Aorta (tissue), 5 donors: ENCODE data around the gene BMI1. TPM values are rescaled to one million over a fixed set of nuclear protein-coding genes. Genes with fewer than 3 reads are reported as not detected.
A peak's percentile ranks its signal among the peaks of the same experiment; 100 is the strongest.

Experiments
- ATAC-seq: fragments of 200-7000 bp; cut with Tn5 transposase; one replicate; pipeline ENCODE4 v1.9.1; 2022; ENCODE audit warnings: moderate library complexity; ENCODE audit not compliant: low FRiP score
- DNase-seq, 2 donors: peaks; one replicate each; pipeline ENCODE4 v3.0.0-alpha.2; 2020
- H3K27ac ChIP-seq, 2 donors: one replicate each; pipeline ENCODE4 v1.5.1; 2013; ENCODE audit warnings: low read length in 2 of 2, mild to moderate bottlenecking in 2 of 2, moderate library complexity in 2 of 2, control low read depth in 1 of 2, inconsistent platforms in 1 of 2, low read depth in 1 of 2
- H3K27me3 ChIP-seq, 2 donors: one replicate each; pipeline ENCODE4 v1.6.1; 2013; ENCODE audit warnings: control low read depth in 1 of 2, low read length in 1 of 2, mild to moderate bottlenecking in 1 of 2, moderate library complexity in 1 of 2; ENCODE audit not compliant: insufficient read depth in 2 of 2, control insufficient read depth in 1 of 2
- H3K36me3 ChIP-seq, 2 donors: one replicate each; pipeline ENCODE4 v1.6.1; 2013; ENCODE audit warnings: control low read depth in 1 of 2, low read length in 1 of 2, mild to moderate bottlenecking in 1 of 2; ENCODE audit not compliant: insufficient read depth in 2 of 2, control insufficient read depth in 1 of 2
- H3K4me1 ChIP-seq, 2 donors: one replicate each; pipeline ENCODE4 v1.6.1; 2013; ENCODE audit warnings: low read length in 2 of 2, control low read depth in 1 of 2, mild to moderate bottlenecking in 1 of 2, moderate library complexity in 1 of 2; ENCODE audit not compliant: insufficient read depth in 2 of 2, control insufficient read depth in 1 of 2
- H3K4me3 ChIP-seq, 2 donors: one replicate each; pipeline ENCODE4 v1.5.1; 2013; ENCODE audit warnings: low read length in 2 of 2, control low read depth in 1 of 2, mild to moderate bottlenecking in 1 of 2
- H3K9me3 ChIP-seq: one replicate; pipeline ENCODE4 v1.6.1; 2013; ENCODE audit warnings: mild to moderate bottlenecking, low read length; ENCODE audit not compliant: control insufficient read depth
- WGBS, 2 donors: extraction: QIAGEN DNeasy Blood & Tissue Kit; methylation state at CpG; one replicate each; pipeline ENCODE4 v1.1.7; 2013; 5-methylcytosine and 5-hydroxymethylcytosine counted together
- intact Hi-C, 2 donors: fragments of 100-400 bp; cut with DNase I; formaldehyde crosslinking; loops; one replicate each; pipeline versions ENCODE4 v1.14.2 to v1.15.0; 2022
- polyA plus RNA-seq, 2 donors: library from polyadenylated mRNA; stranded (reverse); fragments of 200-250 nt; gene quantifications; one replicate each; pipeline ENCODE4 v1.2.3, GENCODE V29; 2013
- total RNA-seq, 2 donors: library from RNA; stranded (reverse); fragmentation: NEBNext Ultra II Directional; extraction: Animal tissue kit (Norgen Biotek cat#: 25700); gene quantifications; one replicate each; pipeline ENCODE4 v1.2.1, GENCODE V29; 2021
- donor health status: healthy with polysubstance abuse.
- donor health status: Bipolar disorder and iron deficiency.
- donor health status: DM: no; HTN: no; CAD: no.
- donor health status: DM: no; HTN: no; CAD: no.
- donor health status: DM: yes; HTN: yes; CAD: no.

Gene BMI1
- total and polyA plus RNA-seq, 4 donors = 40.8 to 61.4 (median 55.4) TPM

GRCh38 chr10:22332116-22332692, 11.3 kb downstream of the BMI1 start:
- intact Hi-C loops = no loop called here
- 92% methylated on average over 7 of the region's 7 CpGs for WGBS, 2 donors
- H3K4me1 ChIP-seq = no peaks in the 10 kb centered on the region
- H3K36me3 ChIP-seq = peaks cover 0 to 3% of the 10 kb centered on the region in 2 donors
- H3K4me3 ChIP-seq = no peak overlapping the region
- no peaks in the 10 kb centered on the region for H3K27me3 ChIP-seq
- ATAC-seq (no peak), DNase-seq (no peak)
- no peak overlapping the region for H3K27ac ChIP-seq
- H3K9me3 ChIP-seq = no peaks in the 10 kb centered on the region

- H3K27ac ChIP-seq = no peak overlapping the region
- ATAC-seq = no peak
- intact Hi-C loops = no loop called here
- no peak overlapping the region for H3K4me3 ChIP-seq
- H3K4me1 ChIP-seq = no peaks in the 10 kb centered on the region
- H3K36me3 ChIP-seq = peaks cover 0 to 3% of the 10 kb centered on the region in 2 donors
- WGBS, 2 donors = 80 to 81% methylated on average over 25 of the region's 25 CpGs
- no peak for DNase-seq
- H3K9me3 ChIP-seq = no peaks in the 10 kb centered on the region
- H3K27me3 ChIP-seq = no peaks in the 10 kb centered on the region
Observed at GRCh38 chr10:22333167-22333974, 12.5 kb downstream of the BMI1 start.

GRCh38 chr10:22333975-22334282, 13.0 kb downstream of the BMI1 start:
- Histone ChIP-seq H3K4me3 (no peak overlapping the region), H3K9me3 (no peaks in the 10 kb centered on the region), H3K27ac (no peak overlapping the region), H3K27me3 (no peaks in the 10 kb centered on the region), H3K4me1 (no peaks in the 10 kb centered on the region), H3K36me3 (peaks cover 0 to 3% of the 10 kb centered on the region in 2 donors)
- ATAC-seq = no peak
- no peak for DNase-seq
- intact Hi-C loops = no loop called here
- WGBS, 2 donors = 69 to 71% methylated on average over 16 of the region's 16 CpGs

- DNase-seq = peak; percentile 46 to 79
- Histone ChIP-seq H3K27me3 (no peaks in the 10 kb centered on the region), H3K9me3 (no peaks in the 10 kb centered on the region), H3K4me3 (peak overlapping the region; percentile 27 to 49), H3K27ac (no peak overlapping the region), H3K36me3 (no peaks in the 10 kb centered on the region), H3K4me1 (no peaks in the 10 kb centered on the region)
- peak; percentile 27 for ATAC-seq
- intact Hi-C loops = no loop called here
- 10 to 11% methylated on average over 73 of the region's 73 CpGs for WGBS, 2 donors
Observed at GRCh38 chr10:22334414-22335172, 13.7 kb downstream of the BMI1 start.

- whole genome bisulfite sequencing, 2 donors = 3% methylated on average over 70 to 71 of the region's 71 CpGs
- Histone ChIP-seq H3K4me3 (peak overlapping the region; percentile 27 to 49), H3K9me3 (no peaks in the 10 kb centered on the region), H3K36me3 (no peaks in the 10 kb centered on the region), H3K27me3 (no peaks in the 10 kb centered on the region), H3K27ac (no peak overlapping the region), H3K4me1 (no peaks in the 10 kb centered on the region)
- intact Hi-C loops = no loop called here
- ATAC-seq (peak; percentile 65), DNase-seq (peak; percentile 71 to 81)
Observed at GRCh38 chr10:22335173-22335933, 14.5 kb downstream of the BMI1 start.

GRCh38 chr10:22338185-22338900, 17.4 kb downstream of the BMI1 start:
- 30 to 35% methylated on average over 9 of the region's 9 CpGs for WGBS, 2 donors
- intact Hi-C loops = no loop called here
- Histone ChIP-seq H3K9me3 (no peaks in the 10 kb centered on the region), H3K27ac (no peak overlapping the region), H3K4me3 (no peak overlapping the region), H3K4me1 (no peaks in the 10 kb centered on the region), H3K27me3 (no peaks in the 10 kb centered on the region), H3K36me3 (no peaks in the 10 kb centered on the region)
- DNase-seq (no peak), ATAC-seq (no peak)

GRCh38 chr10:22338931-22339330, 18.0 kb downstream of the BMI1 start:
- Histone ChIP-seq H3K9me3 (no peaks in the 10 kb centered on the region), H3K4me3 (no peak overlapping the region), H3K27me3 (no peaks in the 10 kb centered on the region), H3K27ac (no peak overlapping the region), H3K4me1 (no peaks in the 10 kb centered on the region), H3K36me3 (no peaks in the 10 kb centered on the region)
- DNase-seq (no peak), ATAC-seq (no peak)
- intact Hi-C loops = no loop called here

GRCh38 chr10:22339761-22340328, 18.9 kb downstream of the BMI1 start:
- ATAC-seq = no peak
- no peak for DNase-seq
- Histone ChIP-seq H3K4me1 (no peaks in the 10 kb centered on the region), H3K4me3 (peak overlapping the region in 1 of 2 donors; percentile 83), H3K36me3 (no peaks in the 10 kb centered on the region), H3K27ac (peak overlapping the region in 1 of 2 donors; percentile 38), H3K27me3 (no peaks in the 10 kb centered on the region), H3K9me3 (no peaks in the 10 kb centered on the region)
- 1% methylated on average over 13 of the region's 13 CpGs for WGBS, 2 donors
- intact Hi-C loops = loop anchor here (2.0 to 10.0 kb wide), 4 partner anchors 19 to 755 kb away; partner anchors contain the start of genes MSRB2 (in 2 of the 2) and BMI1 (in 1 of the 2)
